Bronchial epithelial cell (primary cell): ENCODE data around the gene CD163L1. TPM values are rescaled to one million over a fixed set of nuclear protein-coding genes. Genes with fewer than 3 reads are reported as not detected.

ENCODE experiments used
- DNase-seq: peaks from one replicate; pipeline ENCODE4 v3.0.0-alpha.2; 2010; ENCODE audit warnings: low read depth
- FAIRE-seq: peaks from 2 replicates; lab custom pipeline; 2011; peaks lifted over from hg19 to GRCh38; lab: Jason Lieb, UNC
- H3K27me3 ChIP-seq: 2 replicates; pipeline ENCODE4 v1.5.1; 2011; ENCODE audit warnings: low read length; ENCODE audit not compliant: control insufficient read depth, insufficient read depth
- H3K36me3 ChIP-seq: 2 replicates; pipeline ENCODE4 v1.5.1; 2011; ENCODE audit warnings: low read length; ENCODE audit not compliant: control insufficient read depth, insufficient read depth
- H3K4me3 ChIP-seq: 2 replicates; pipeline ENCODE4 v1.5.1; 2011; ENCODE audit warnings: mild to moderate bottlenecking, low read depth, low read length, control low read depth
- total RNA-seq: library from RNA; depleted of rRNA; stranded (reverse); fragments of >200 nt; gene quantifications from 2 replicates; pipeline ENCODE4 v1.2.1, GENCODE V29; 2014
- TF ChIP-seq, protein P1 (sequence below): IDR thresholded peaks from 2 replicates; pipeline ENCODE4 v1.5.1; 2011; ENCODE audit warnings: mild to moderate bottlenecking, moderate library complexity, low read length, control low read depth, inconsistent platforms; ENCODE audit not compliant: insufficient read depth, severe bottlenecking

CD163L1 gene
- not detected in 2 replicates for total RNA-seq

DNA sequence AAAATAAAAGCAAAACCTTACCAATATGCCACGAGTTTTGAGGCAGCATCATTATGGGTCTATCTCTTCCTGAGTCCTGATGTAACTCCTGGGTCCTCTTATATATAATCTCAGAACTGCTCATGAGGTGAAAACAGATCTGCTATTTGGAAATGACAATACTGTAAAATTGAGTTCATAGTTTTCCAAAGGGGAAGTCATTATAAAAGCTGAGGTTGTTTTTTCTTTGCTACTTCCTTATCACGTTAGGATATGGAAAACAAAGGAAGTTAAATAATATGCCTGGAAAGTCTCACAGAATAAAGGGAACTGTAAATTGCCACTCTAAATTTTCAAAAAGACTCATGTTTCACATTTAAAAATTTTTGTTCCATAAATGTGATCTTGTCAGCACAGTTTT, at the start of gene CD163L1:
Gene CD163L1, minus strand, starts transcription at position 78 of the 400 bp plus-strand sequence. Its CDS starts 26 bp downstream, at position 52.
- H3K36me3 ChIP-seq = no peaks in the 10 kb centered on the region
- H3K27me3 ChIP-seq = no peaks in the 10 kb centered on the region
- no peak within 1 kb of the TSS for H3K4me3 ChIP-seq
- no peak for FAIRE-seq
- no peak for DNase-seq
- TF ChIP-seq, protein P1, sequence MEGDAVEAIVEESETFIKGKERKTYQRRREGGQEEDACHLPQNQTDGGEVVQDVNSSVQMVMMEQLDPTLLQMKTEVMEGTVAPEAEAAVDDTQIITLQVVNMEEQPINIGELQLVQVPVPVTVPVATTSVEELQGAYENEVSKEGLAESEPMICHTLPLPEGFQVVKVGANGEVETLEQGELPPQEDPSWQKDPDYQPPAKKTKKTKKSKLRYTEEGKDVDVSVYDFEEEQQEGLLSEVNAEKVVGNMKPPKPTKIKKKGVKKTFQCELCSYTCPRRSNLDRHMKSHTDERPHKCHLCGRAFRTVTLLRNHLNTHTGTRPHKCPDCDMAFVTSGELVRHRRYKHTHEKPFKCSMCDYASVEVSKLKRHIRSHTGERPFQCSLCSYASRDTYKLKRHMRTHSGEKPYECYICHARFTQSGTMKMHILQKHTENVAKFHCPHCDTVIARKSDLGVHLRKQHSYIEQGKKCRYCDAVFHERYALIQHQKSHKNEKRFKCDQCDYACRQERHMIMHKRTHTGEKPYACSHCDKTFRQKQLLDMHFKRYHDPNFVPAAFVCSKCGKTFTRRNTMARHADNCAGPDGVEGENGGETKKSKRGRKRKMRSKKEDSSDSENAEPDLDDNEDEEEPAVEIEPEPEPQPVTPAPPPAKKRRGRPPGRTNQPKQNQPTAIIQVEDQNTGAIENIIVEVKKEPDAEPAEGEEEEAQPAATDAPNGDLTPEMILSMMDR = no peak

DNA sequence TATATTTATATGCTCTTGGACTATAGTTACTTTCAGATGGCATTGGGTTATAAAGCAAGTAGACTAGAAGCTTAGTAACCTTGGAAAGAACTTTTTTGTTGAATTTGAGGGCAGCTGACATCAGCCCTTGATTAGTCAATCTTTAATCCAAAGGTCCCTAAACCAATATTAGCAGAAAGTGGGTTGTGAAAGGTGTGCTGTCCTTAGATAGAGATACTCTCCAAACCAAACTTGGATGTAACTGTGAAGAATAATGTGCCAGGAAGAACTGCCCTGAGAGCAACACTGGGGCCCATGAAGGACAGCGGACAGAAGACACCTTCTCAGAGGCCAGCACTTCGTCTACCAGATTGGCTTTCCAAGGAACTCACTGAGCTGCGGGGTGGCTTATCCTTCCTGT, 49.1 kb upstream of the CD163L1 start:
- FAIRE-seq (no peak), DNase-seq (no peak)
- no peaks in the 10 kb centered on the region for H3K27me3 ChIP-seq
- no peaks in the 10 kb centered on the region for H3K36me3 ChIP-seq
- no peak overlapping the region for H3K4me3 ChIP-seq
- TF ChIP-seq, protein P1 = no peak

DNA sequence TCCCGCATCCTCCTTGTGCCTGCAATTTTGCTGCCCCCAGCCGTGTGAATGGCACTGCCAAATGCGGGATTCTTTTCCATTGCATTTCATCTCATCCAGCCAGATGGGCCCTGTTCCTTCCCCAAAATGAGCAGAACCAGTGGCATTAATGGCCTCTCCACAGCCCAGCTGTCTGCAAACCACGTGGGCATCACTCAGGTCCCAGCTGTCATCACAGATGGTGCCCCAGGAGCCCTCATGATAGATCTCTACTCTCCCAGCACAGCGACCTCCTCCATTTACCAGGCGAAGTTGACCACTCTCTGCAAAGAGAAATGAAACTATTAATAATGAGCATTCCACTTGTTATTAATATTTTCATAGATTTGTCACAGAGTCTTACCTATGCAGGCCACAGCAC, 42.6 kb upstream of the CD163L1 start:
- Histone ChIP-seq H3K4me3 (no peak overlapping the region), H3K36me3 (no peaks in the 10 kb centered on the region), H3K27me3 (no peaks in the 10 kb centered on the region)
- DNase-seq = no peak
- TF ChIP-seq, protein P1 = no peak
- FAIRE-seq = no peak

DNA sequence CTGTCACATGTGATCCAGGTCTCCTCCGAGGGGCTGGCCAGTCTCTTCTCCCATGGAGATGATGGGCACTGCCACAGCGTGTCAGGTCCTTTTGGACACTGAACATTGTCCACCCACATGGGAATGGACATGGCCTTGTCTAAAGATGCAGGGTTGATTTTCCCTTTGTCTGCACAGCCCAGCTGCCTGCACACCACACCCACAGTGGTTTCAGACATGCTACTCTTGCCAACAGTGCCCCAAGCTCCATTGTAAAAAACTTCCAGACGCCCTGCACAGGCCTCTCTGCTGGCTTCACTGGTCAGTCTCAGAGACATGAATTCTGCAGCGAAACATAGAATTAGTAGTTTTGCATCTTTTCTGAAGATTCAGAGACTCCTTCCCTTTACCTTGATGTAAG, 41.1 kb upstream of the CD163L1 start:
- no peaks in the 10 kb centered on the region for H3K27me3 ChIP-seq
- H3K36me3 ChIP-seq = no peaks in the 10 kb centered on the region
- no peak overlapping the region for H3K4me3 ChIP-seq
- DNase-seq = no peak
- TF ChIP-seq, protein P1 = no peak
- no peak for FAIRE-seq

DNA sequence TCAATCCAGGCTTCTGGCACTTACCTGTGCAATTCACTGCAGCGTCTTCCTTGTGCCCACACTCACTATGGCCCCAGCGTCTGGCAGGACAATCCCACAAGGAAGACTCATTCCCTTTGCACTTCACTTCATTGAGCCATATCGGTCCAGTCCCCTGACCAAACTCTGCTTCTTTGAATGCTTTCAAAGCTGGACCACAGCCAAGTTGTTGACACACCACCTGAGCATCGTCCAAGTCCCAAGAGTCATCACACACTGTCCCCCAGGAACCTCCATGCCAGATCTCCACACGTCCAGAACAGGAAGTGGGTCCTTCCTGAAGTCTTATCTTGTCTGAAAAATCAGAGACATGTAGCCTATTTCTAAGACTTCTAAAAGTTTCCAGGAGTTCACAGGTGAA, 39.4 kb upstream of the CD163L1 start:
- H3K27me3 ChIP-seq = no peaks in the 10 kb centered on the region
- H3K4me3 ChIP-seq = no peak overlapping the region
- TF ChIP-seq, protein P1 = no peak
- H3K36me3 ChIP-seq = no peaks in the 10 kb centered on the region
- no peak for DNase-seq
- FAIRE-seq = peak; percentile 52

DNA sequence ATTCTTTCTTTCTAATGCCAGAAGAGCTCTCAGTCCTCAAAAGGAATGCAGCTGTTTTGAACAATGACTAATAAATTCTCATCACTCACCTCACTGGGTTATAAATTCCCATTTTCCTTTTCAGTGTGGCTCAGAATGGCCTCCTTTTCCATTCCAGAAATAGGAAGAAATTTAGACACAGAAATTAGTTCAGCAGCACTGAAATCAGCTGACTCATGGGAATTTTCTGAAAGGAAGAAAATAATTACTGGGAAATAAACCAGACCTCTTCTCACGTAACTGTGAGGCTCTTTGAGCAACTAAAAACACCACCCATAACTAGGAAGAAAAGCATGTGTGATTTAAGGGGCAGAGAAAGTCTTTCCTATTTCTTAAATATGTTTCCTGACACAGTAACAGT, 35.8 kb upstream of the CD163L1 start:
- Histone ChIP-seq H3K27me3 (no peaks in the 10 kb centered on the region), H3K4me3 (no peak overlapping the region), H3K36me3 (no peaks in the 10 kb centered on the region)
- DNase-seq (no peak), FAIRE-seq (no peak)
- TF ChIP-seq, protein P1 = no peak
